Kidney (tissue), 14 donors: ENCODE measurements around the gene KCNE4. TPM values are rescaled to one million over a fixed set of nuclear protein-coding genes. Genes with fewer than 3 reads are reported as not detected.

Experiments
- DNase-seq, 5 donors: peaks; one replicate each; pipeline ENCODE4 v3.0.0-alpha.2; 2013 to 2020
- FAIRE-seq: peaks from 2 replicates; lab custom pipeline; 2012; peaks lifted over from hg19 to GRCh38; lab: Jason Lieb, UNC
- H3K27ac ChIP-seq, 2 donors: one replicate each; pipeline ENCODE4 v1.7.0; 2013; ENCODE audit warnings: low read depth in 2 of 2, low read length in 2 of 2, inconsistent platforms in 1 of 2
- H3K27me3 ChIP-seq: one replicate; pipeline ENCODE4 v1.7.1; 2013; ENCODE audit warnings: low read length, inconsistent platforms; ENCODE audit not compliant: control insufficient read depth, insufficient read depth
- H3K36me3 ChIP-seq, 3 donors: one replicate each; pipeline versions ENCODE4 v1.7.0 to v1.7.1; 2013; ENCODE audit warnings: low read length in 3 of 3, control low read depth in 1 of 3, inconsistent platforms in 1 of 3; ENCODE audit not compliant: insufficient read depth in 3 of 3, control insufficient read depth in 2 of 3
- H3K4me1 ChIP-seq, 3 donors: one replicate each; pipeline versions ENCODE4 v1.7.0 to v1.7.1; 2013; ENCODE audit warnings: low read length in 3 of 3, inconsistent platforms in 1 of 3, low read depth in 1 of 3; ENCODE audit not compliant: control insufficient read depth in 2 of 3, insufficient read depth in 2 of 3
- H3K4me3 ChIP-seq, 3 donors: one replicate each; pipeline versions ENCODE4 v1.7.0 to v1.8.1; 2013; ENCODE audit warnings: low read length in 3 of 3, control low read depth in 1 of 3, inconsistent platforms in 1 of 3
- H3K9ac ChIP-seq, 3 donors: one replicate each; pipeline versions ENCODE4 v1.7.0 to v1.7.1; 2013; ENCODE audit warnings: low read length in 3 of 3, control low read depth in 1 of 3, inconsistent platforms in 1 of 3
- H3K9me3 ChIP-seq, 3 donors: one replicate each; pipeline versions ENCODE4 v1.7.0 to v1.7.1; 2013; ENCODE audit warnings: low read length in 3 of 3, control low read depth in 1 of 3, inconsistent platforms in 1 of 3; ENCODE audit not compliant: control insufficient read depth in 2 of 3, insufficient read depth in 1 of 3
- CTCF ChIP-seq: IDR thresholded peaks from 3 replicates; pipeline ENCODE4 v1.5.1; 2012; ENCODE audit warnings: mild to moderate bottlenecking, moderate library complexity, borderline replicate concordance; ENCODE audit not compliant: insufficient read depth; ENCODE audit errors: extremely low read depth
- intact Hi-C: fragments of 100-400 bp; cut with DNase I; formaldehyde crosslinking; loops from one replicate; pipeline ENCODE4 v1.11.1; 2022
- polyA plus RNA-seq: library from polyadenylated mRNA; stranded (reverse); fragments of 350-450 nt; fragmentation: Illumina TruSeq; extraction: RNeasy Lipid Tissue Mini Kit (QIAGEN cat#74804); gene quantifications from one replicate; pipeline ENCODE4 v1.2.3, GENCODE V29; 2014; ENCODE audit warnings: low read depth, low replicate concordance; ENCODE audit not compliant: insufficient read depth
- total RNA-seq: library from RNA; stranded (reverse); fragmentation: NEBNext Ultra II Directional; extraction: Animal tissue kit (Norgen Biotek cat#: 25700); gene quantifications from one replicate; pipeline ENCODE4 v1.2.1, GENCODE V29; 2021
- donor health status: control.
- donor health status: control.
- donor health status: control.
- donor health status: control.
- donor health status: control.
- donor health status: DM: yes; HTN: yes; CAD: no.
- donor health status: Normal renal cell carcinoma (clear cell type).

The KCNE4 gene
- total and polyA plus RNA-seq, 2 donors from 2014 or later = 4.0 to 4.2 TPM

- Histone ChIP-seq H3K27ac (no peak overlapping the region), H3K9ac (no peak overlapping the region), H3K4me1 (no peaks in the 10 kb centered on the region), H3K36me3 (no peaks in the 10 kb centered on the region), H3K9me3 (no peaks in the 10 kb centered on the region), H3K4me3 (no peak overlapping the region), H3K27me3 (no peaks in the 10 kb centered on the region)
- DNase-seq (no peak), FAIRE-seq (no peak)
- TF ChIP-seq CTCF = no peak
- intact Hi-C loops = no loop called here
Measured at GRCh38 chr2:223102450-223102849, 50.5 kb downstream of the KCNE4 start.

GRCh38 chr2:223104336-223105132, 52.5 kb downstream of the KCNE4 start:
- DNase-seq (no peak), FAIRE-seq (no peak)
- intact Hi-C loops = no loop called here
- no peak overlapping the region for H3K9ac ChIP-seq
- H3K27me3 ChIP-seq = no peaks in the 10 kb centered on the region
- no peak for TF ChIP-seq CTCF
- H3K9me3 ChIP-seq = no peaks in the 10 kb centered on the region
- H3K4me1 ChIP-seq = no peaks in the 10 kb centered on the region
- no peak overlapping the region for H3K4me3 ChIP-seq
- H3K27ac ChIP-seq = no peak overlapping the region
- H3K36me3 ChIP-seq = no peaks in the 10 kb centered on the region

Other genes with a start within 250 kb of the KCNE4 start
- gene ACSL3, start 191.2 kb upstream of the KCNE4 start, total RNA-seq = 58.8 TPM
- gene ACSL3, start 191.2 kb upstream of the KCNE4 start, polyA plus RNA-seq = 33.6 TPM